Gastroesophageal sphincter (tissue), 4 donors: ENCODE results near the gene ELAVL1. TPM values are rescaled to one million over a fixed set of nuclear protein-coding genes. Genes with fewer than 3 reads are reported as not detected.

ENCODE experiments used
- ATAC-seq: fragments of 150-250 bp; one replicate; pipeline ENCODE4 v1.9.1; 2016; ENCODE audit warnings: mild to moderate bottlenecking, moderate library complexity
- H3K27ac ChIP-seq, 4 donors: fragments of 200-600 bp; sonication (generic) in 3 of 4; 1 replicate in 3 of 4; 2 replicates in 1 of 4; pipeline ENCODE4 v1.5.1; 2016 to 2019
- H3K27me3 ChIP-seq: fragments of 200-600 bp; sonication (generic); one replicate; pipeline ENCODE4 v1.5.1; 2019
- H3K36me3 ChIP-seq, 2 donors: fragments of 200-600 bp; sonication (generic); one replicate each; pipeline ENCODE4 v1.5.1; 2019; ENCODE audit warnings: control low read depth in 1 of 2
- H3K4me1 ChIP-seq, 3 donors: fragments of 200-600 bp; sonication (generic); 1 replicate in 2 of 3; 2 replicates in 1 of 3; pipeline ENCODE4 v1.5.1; 2016 to 2019; ENCODE audit warnings: control low read depth in 2 of 3
- H3K4me3 ChIP-seq, 2 donors: fragments of 200-600 bp; sonication (generic); one replicate each; pipeline ENCODE4 v1.5.1; 2019; ENCODE audit warnings: mild to moderate bottlenecking in 1 of 2, moderate library complexity in 1 of 2
- H3K9me3 ChIP-seq, 3 donors: fragments of 200-600 bp; sonication (generic); one replicate each; pipeline ENCODE4 v1.5.1; 2017 to 2019; ENCODE audit warnings: control low read depth in 2 of 3
- EP300 ChIP-seq: sonication (generic); formaldehyde crosslinking; IDR thresholded peaks from one replicate; pipeline ENCODE4 v1.6.1; 2017; ENCODE audit warnings: antibody characterized with exemption, mild to moderate bottlenecking
- POLR2A ChIP-seq, 2 donors: fragments of 450-650 bp; IDR thresholded peaks; one replicate each; pipeline ENCODE4 v1.6.1; 2017; ENCODE audit warnings: antibody characterized with exemption in 2 of 2, mild to moderate bottlenecking in 2 of 2, moderate library complexity in 1 of 2
- POLR2AphosphoS5 ChIP-seq: sonication (generic); formaldehyde crosslinking; IDR thresholded peaks from one replicate; pipeline ENCODE4 v1.6.1; 2017; ENCODE audit warnings: antibody characterized with exemption
- WGBS, 2 donors: methylation state at CpG; one replicate each; pipeline ENCODE4 v1.1.5; 2018; ENCODE audit warnings: low coverage in 1 of 2; 5-methylcytosine and 5-hydroxymethylcytosine counted together
- total RNA-seq, 4 donors: library from RNA; depleted of rRNA; stranded (reverse); fragments of >200 nt; gene quantifications; one replicate each; pipeline ENCODE4 v1.1.0, GENCODE V29; 2016
- TF ChIP-seq, protein P1 (sequence below), 4 experiments: fragments of 200-600 bp in 2 of 4; fragments of 450-650 bp in 2 of 4; sonication (generic) in 1 of 4; IDR thresholded peaks; one replicate each; pipeline ENCODE4 v1.5.1; 2017 to 2019; ENCODE audit warnings: antibody characterized with exemption in 4 of 4, mild to moderate bottlenecking in 2 of 4, moderate library complexity in 2 of 4

ELAVL1 gene
- total RNA-seq, 4 donors from 2014 or later, result 30.8 to 62.5 (median 34.6) TPM

DNA sequence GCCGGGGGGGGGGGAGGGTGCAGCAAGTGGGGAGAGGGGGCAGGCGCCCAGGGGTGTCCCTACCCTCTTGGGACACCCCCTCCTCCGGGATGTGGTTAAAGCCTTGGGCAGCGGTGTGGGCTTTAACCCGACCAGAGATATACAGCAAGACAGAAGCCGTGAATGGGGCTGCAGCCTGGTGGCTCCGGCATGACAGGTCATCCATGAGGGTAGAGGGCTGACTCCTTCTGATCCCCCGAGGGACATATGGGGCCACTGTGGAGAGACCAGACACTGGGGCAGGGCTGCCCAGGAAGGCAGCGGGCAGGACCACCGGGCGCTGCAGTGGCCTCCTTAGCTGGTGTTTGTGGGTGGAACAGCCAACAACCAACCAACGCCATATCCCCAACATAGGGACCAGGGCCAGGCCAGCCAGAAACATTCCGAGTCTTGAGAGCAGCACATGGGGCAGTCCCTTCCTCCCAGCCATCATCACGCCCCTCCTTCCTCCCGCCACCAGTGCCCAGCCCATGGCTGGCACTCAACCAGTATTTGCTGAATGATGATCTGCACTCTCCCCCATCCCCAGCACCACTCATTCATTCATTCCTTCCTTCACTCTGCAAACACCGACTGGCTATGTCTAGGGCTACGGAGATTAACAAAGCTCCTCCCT, 18.2 kb downstream of the ELAVL1 start:
- H3K4me3 ChIP-seq, result no peak overlapping the region
- H3K9me3 ChIP-seq, result no peaks in the 10 kb centered on the region
- H3K4me1 ChIP-seq, result peaks cover 0 to 34% (median 5%) of the 10 kb centered on the region in 3 donors
- no peaks in the 10 kb centered on the region for H3K27me3 ChIP-seq
- 60 to 74% methylated on average over 1 to 14 of the region's 17 CpGs for WGBS, 2 donors
- ATAC-seq, result no peak
- peak overlapping the region in 1 of 4 donors; percentile 46 for H3K27ac ChIP-seq
- peaks cover 0 to 97% of the 10 kb centered on the region in 2 donors for H3K36me3 ChIP-seq
- TF ChIP-seq EP300, result no peak
- TF ChIP-seq POLR2A (IDR thresholded peaks at IDR 0.05), result no peak
- TF ChIP-seq POLR2AphosphoS5, result no peak
- TF ChIP-seq, protein P1, sequence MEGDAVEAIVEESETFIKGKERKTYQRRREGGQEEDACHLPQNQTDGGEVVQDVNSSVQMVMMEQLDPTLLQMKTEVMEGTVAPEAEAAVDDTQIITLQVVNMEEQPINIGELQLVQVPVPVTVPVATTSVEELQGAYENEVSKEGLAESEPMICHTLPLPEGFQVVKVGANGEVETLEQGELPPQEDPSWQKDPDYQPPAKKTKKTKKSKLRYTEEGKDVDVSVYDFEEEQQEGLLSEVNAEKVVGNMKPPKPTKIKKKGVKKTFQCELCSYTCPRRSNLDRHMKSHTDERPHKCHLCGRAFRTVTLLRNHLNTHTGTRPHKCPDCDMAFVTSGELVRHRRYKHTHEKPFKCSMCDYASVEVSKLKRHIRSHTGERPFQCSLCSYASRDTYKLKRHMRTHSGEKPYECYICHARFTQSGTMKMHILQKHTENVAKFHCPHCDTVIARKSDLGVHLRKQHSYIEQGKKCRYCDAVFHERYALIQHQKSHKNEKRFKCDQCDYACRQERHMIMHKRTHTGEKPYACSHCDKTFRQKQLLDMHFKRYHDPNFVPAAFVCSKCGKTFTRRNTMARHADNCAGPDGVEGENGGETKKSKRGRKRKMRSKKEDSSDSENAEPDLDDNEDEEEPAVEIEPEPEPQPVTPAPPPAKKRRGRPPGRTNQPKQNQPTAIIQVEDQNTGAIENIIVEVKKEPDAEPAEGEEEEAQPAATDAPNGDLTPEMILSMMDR (IDR thresholded peaks at IDR 0.05), result no peak

DNA sequence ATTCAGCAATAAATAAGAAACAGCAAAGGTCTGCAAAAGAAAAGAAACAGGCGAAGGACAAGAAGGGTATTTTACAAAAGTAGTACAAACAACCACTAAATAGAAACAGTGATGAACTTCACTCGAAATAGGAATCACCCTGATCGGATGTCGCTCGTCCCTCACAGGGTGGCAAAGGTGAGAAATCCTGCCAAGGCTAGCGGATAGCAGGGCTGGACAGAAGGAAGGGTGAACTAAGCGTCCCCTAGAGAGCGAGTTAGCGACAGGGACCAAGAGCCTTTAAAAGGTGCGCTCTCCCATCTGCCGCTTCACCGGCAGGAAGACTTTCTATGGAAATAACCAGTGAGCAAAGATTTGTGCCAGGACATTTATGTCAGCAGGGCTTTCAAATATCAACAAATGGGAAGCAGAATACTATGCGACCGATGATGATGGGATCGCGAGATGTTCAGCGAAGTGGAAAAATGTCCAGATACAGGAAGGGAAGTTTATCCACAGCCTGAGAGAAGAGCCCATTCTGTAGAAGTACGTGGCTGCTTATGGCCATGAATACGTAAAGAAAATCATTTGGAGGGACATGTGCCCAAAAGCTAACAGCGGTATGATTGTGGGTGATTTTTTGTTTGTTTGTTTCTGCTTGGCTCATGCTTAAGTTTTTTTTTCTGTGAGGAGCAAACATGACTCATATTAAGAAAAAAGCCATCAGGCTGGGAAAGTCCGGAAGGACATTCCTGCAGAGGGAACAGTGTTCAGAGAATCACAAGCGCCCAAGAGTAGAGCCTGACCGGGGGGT, 18.9 kb downstream of the ELAVL1 start:
- TF ChIP-seq, protein P1 (IDR thresholded peaks at IDR 0.05), result no peak
- TF ChIP-seq POLR2A (IDR thresholded peaks at IDR 0.05), result no peak
- TF ChIP-seq EP300, result no peak
- no peak for TF ChIP-seq POLR2AphosphoS5
- no peak for ATAC-seq
- H3K9me3 ChIP-seq, result no peaks in the 10 kb centered on the region
- H3K27me3 ChIP-seq, result no peaks in the 10 kb centered on the region
- H3K27ac ChIP-seq, result no peak overlapping the region
- no peak overlapping the region for H3K4me3 ChIP-seq
- WGBS, 2 donors, result 68 to 74% methylated on average over 3 to 22 of the region's 23 CpGs
- peaks cover 0 to 34% (median 5%) of the 10 kb centered on the region in 3 donors for H3K4me1 ChIP-seq
- H3K36me3 ChIP-seq, result peaks cover 0 to 99% of the 10 kb centered on the region in 2 donors

- Histone ChIP-seq H3K9me3 (no peaks in the 10 kb centered on the region), H3K4me1 (peaks cover 0 to 34% (median 5%) of the 10 kb centered on the region in 3 donors)
- 80% methylated on average over 1 of the region's 7 CpGs; no CpG with 5 or more reads in 1 of the 2 donors for WGBS, 2 donors
Observed at GRCh38 chr19:7985481-7985911, 19.9 kb downstream of the ELAVL1 start.

GRCh38 chr19:7983995-7984837, 21.2 kb downstream of the ELAVL1 start:
- no peak overlapping the region for H3K27ac ChIP-seq
- ATAC-seq, result no peak
- H3K9me3 ChIP-seq, result no peaks in the 10 kb centered on the region
- peaks cover 0 to 99% of the 10 kb centered on the region in 2 donors for H3K36me3 ChIP-seq
- H3K4me1 ChIP-seq, result peaks cover 0 to 34% (median 5%) of the 10 kb centered on the region in 3 donors
- no peaks in the 10 kb centered on the region for H3K27me3 ChIP-seq
- no peak overlapping the region for H3K4me3 ChIP-seq
- WGBS, 2 donors, result 75% methylated on average over 2 of the region's 14 CpGs; no CpG with 5 or more reads in 1 of the 2 donors
- TF ChIP-seq EP300, result no peak
- no peak for TF ChIP-seq POLR2AphosphoS5
- TF ChIP-seq, protein P1 (IDR thresholded peaks at IDR 0.05), result no peak
- TF ChIP-seq POLR2A (IDR thresholded peaks at IDR 0.05), result no peak

More at GRCh38 chr19:7985481-7985911, 19.9 kb downstream of the ELAVL1 start:
- no peak for ATAC-seq
- TF ChIP-seq POLR2AphosphoS5 (no peak), EP300 (no peak), POLR2A (IDR thresholded peaks at IDR 0.05) (no peak)
- TF ChIP-seq, protein P1 (IDR thresholded peaks at IDR 0.05), result no peak
- no peak overlapping the region for H3K27ac ChIP-seq
- no peak overlapping the region for H3K4me3 ChIP-seq
- no peaks in the 10 kb centered on the region for H3K27me3 ChIP-seq
- peaks cover 0 to 99% of the 10 kb centered on the region in 2 donors for H3K36me3 ChIP-seq
